HepG2 (cell line): ENCODE measurements around the gene PHKG2. TPM values are rescaled to one million over a fixed set of nuclear protein-coding genes. Genes with fewer than 3 reads are reported as not detected.

Source experiments
- ATAC-seq: fragments of 200-7000 bp; cut with Tn5 transposase; 3 replicates; pipeline ENCODE4 v1.9.1; 2020; ENCODE audit warnings: mild to moderate bottlenecking, moderate library complexity
- Bru-seq: library from RNA; stranded (reverse); fragments of 400-500 nt; gene quantifications from one replicate; lab custom pipeline; 2021; lab: Mats Ljungman, UMichigan
- BruChase-seq, 2 experiments: library from RNA; stranded (reverse); fragments of 400-500 nt; gene quantifications; one replicate each; lab custom pipeline; 2021; lab: Mats Ljungman, UMichigan
- BruUV-seq: library from RNA; stranded (reverse); fragments of 400-500 nt; replicated peaks from 2 replicates; lab custom pipeline; 2021; lab: Mats Ljungman, UMichigan
- CTCF ChIA-PET: fragments of 300-600 bp; formaldehyde crosslinking; extraction: SDS; loops from one replicate; lab custom pipeline; 2021; ENCODE audit warnings: low total read pairs, inconsistent platforms, low intra/inter-chr PET ratio; lab: Yijun Ruan, JAX
- POLR2A ChIA-PET: fragments of 350-600 bp; sonication (Branson Sonifier 250); formaldehyde crosslinking; loops from one replicate; lab custom pipeline; 2020; ENCODE audit warnings: antibody characterized with exemption, inconsistent platforms; lab: Yijun Ruan, JAX
- DNase-seq: peaks from one replicate; pipeline ENCODE4 v3.0.0-alpha.2; 2015; ENCODE audit warnings: low spot score
- FAIRE-seq: peaks from 3 replicates; lab custom pipeline; 2011; peaks lifted over from hg19 to GRCh38; lab: Jason Lieb, UNC
- H2AFZ ChIP-seq: one replicate; pipeline ENCODE4 v1.6.1; 2011; ENCODE audit warnings: low read length, inconsistent platforms
- H3K27ac ChIP-seq: fragments of 300-600 bp; 3 replicates; pipeline ENCODE4 v1.8.0; 2011; ENCODE audit warnings: mixed run types, mild to moderate bottlenecking, mixed read lengths, low read length, inconsistent platforms; ENCODE audit not compliant: insufficient read depth; ENCODE audit errors: extremely low read length
- H3K27me3 ChIP-seq, 2 experiments: fragments of 200-600 bp in 1 of 2; 2 replicates in 1 of 2; 3 replicates in 1 of 2; pipeline versions ENCODE4 v1.6.0 to v1.8.0; 2011; ENCODE audit warnings: low read length in 2 of 2, mild to moderate bottlenecking in 2 of 2, moderate library complexity in 2 of 2, inconsistent platforms in 1 of 2; ENCODE audit not compliant: insufficient read depth in 2 of 2, control insufficient read depth in 1 of 2
- H3K36me3 ChIP-seq, 2 experiments: fragments of 200-600 bp in 1 of 2; replicated peaks in 1 of 2; 2 replicates in 1 of 2; 3 replicates in 1 of 2; pipeline versions ENCODE4 v1.5.1 to v1.8.0; 2011; ENCODE audit warnings: low read length in 2 of 2, inconsistent platforms in 1 of 2; ENCODE audit not compliant: insufficient read depth in 2 of 2, control insufficient read depth in 1 of 2
- H3K4me1 ChIP-seq: 2 replicates; pipeline ENCODE4 v1.5.1; 2012; ENCODE audit warnings: low read length, inconsistent platforms; ENCODE audit not compliant: insufficient read depth
- H3K4me2 ChIP-seq: 2 replicates; pipeline ENCODE4 v1.6.0; 2011; ENCODE audit warnings: low read depth, low read length, inconsistent platforms
- H3K4me3 ChIP-seq, 3 experiments: fragments of 200-600 bp in 1 of 3; sonication (generic), shearing (Covaris generic) in 1 of 3; replicated peaks in 1 of 3; 2 replicates each; pipeline ENCODE4 v1.5.1; 2011 to 2016; ENCODE audit warnings: low read length in 3 of 3, inconsistent platforms in 2 of 3, low read depth in 2 of 3, mild to moderate bottlenecking in 2 of 3, control low read depth in 1 of 3, mixed read lengths in 1 of 3; ENCODE audit not compliant: insufficient read depth in 1 of 3
- H3K79me2 ChIP-seq: one replicate; pipeline ENCODE4 v1.6.1; 2011; ENCODE audit warnings: low read length, inconsistent platforms; ENCODE audit not compliant: insufficient read depth
- H3K9ac ChIP-seq: 2 replicates; pipeline ENCODE4 v1.6.0; 2011; ENCODE audit warnings: mild to moderate bottlenecking, low read depth, low read length, inconsistent platforms; ENCODE audit not compliant: insufficient read depth
- H3K9me3 ChIP-seq: 2 replicates; pipeline ENCODE4 v1.5.1; 2012; ENCODE audit warnings: mild to moderate bottlenecking, low read length
- H4K20me1 ChIP-seq: 2 replicates; pipeline ENCODE4 v1.6.0; 2011; ENCODE audit warnings: inconsistent platforms, mild to moderate bottlenecking, low read length, moderate library complexity; ENCODE audit not compliant: insufficient read depth
- AGO1 ChIP-seq: fragments of 200-400 bp; formaldehyde crosslinking; IDR thresholded peaks from 2 replicates; pipeline ENCODE4 v1.6.1; 2017; ENCODE audit warnings: mild to moderate bottlenecking, low read depth, low read length, moderate library complexity; ENCODE audit not compliant: poor library complexity, severe bottlenecking
- ATRX ChIP-seq: sonication (generic); formaldehyde crosslinking; IDR thresholded peaks from 2 replicates; pipeline ENCODE4 v1.4.0; 2020; ENCODE audit warnings: missing genetic modification reagents, borderline replicate concordance
- FOSL2 ChIP-seq: sonication (generic); formaldehyde crosslinking; IDR thresholded peaks from 2 replicates; pipeline ENCODE4 v1.4.0; 2020; ENCODE audit warnings: missing genetic modification reagents
- KLF15 ChIP-seq: sonication (generic); formaldehyde crosslinking; IDR thresholded peaks from 2 replicates; pipeline ENCODE4 v1.8.1; 2023; ENCODE audit warnings: borderline replicate concordance, mild to moderate bottlenecking, inconsistent platforms, missing genetic modification reagents, mixed read lengths
- RAD21 ChIP-seq: fragments of 450-650 bp; formaldehyde crosslinking; IDR thresholded peaks from 2 replicates; pipeline ENCODE4 v1.5.0; 2020; ENCODE audit warnings: mild to moderate bottlenecking
- SNAI1 ChIP-seq: sonication (generic); formaldehyde crosslinking; IDR thresholded peaks from 2 replicates; pipeline ENCODE4 v1.5.0; 2020; ENCODE audit warnings: mild to moderate bottlenecking, missing genetic modification reagents, borderline replicate concordance
- SRSF9 ChIP-seq: fragments of 200-400 bp; formaldehyde crosslinking; IDR thresholded peaks from 2 replicates; pipeline ENCODE4 v1.6.1; 2018; ENCODE audit warnings: borderline replicate concordance, mild to moderate bottlenecking, low read depth, low read length; ENCODE audit not compliant: insufficient read depth, poor library complexity, severe bottlenecking
- TAF15 ChIP-seq: fragments of 200-400 bp; formaldehyde crosslinking; IDR thresholded peaks from one replicate; pipeline ENCODE4 v1.6.1; 2018; ENCODE audit warnings: mild to moderate bottlenecking, low read depth, low read length; ENCODE audit not compliant: poor library complexity, severe bottlenecking
- TBX3 ChIP-seq: fragments of 450-650 bp; IDR thresholded peaks from 2 replicates; pipeline ENCODE4 v1.6.1; 2017; ENCODE audit warnings: antibody characterized with exemption, mild to moderate bottlenecking, inconsistent platforms, borderline replicate concordance
- TMF1 ChIP-seq: sonication (generic); formaldehyde crosslinking; IDR thresholded peaks from 2 replicates; pipeline ENCODE4 v1.8.1; 2022; ENCODE audit warnings: low read depth, missing genetic modification reagents
- ZNF766 ChIP-seq: sonication (generic); formaldehyde crosslinking; IDR thresholded peaks from 2 replicates; pipeline ENCODE4 v1.5.0; 2020; ENCODE audit warnings: missing genetic modification reagents, borderline replicate concordance
- WGBS: methylation state at CpG from one replicate; pipeline ENCODE4 v1.1.6; 2017; ENCODE audit warnings: low lambda C conversion rate; 5-methylcytosine and 5-hydroxymethylcytosine counted together
- in situ Hi-C: cut with HindIII; loops from 2 replicates; pipeline ENCODE4 v1.10.0; 2017; ENCODE audit warnings: low pct_unique_long_range_greater_than_20kb; ENCODE audit not compliant: extremely low pct_ligation_motif_present
- intact Hi-C: fragments of 100-400 bp; cut with micrococcal nuclease; formaldehyde crosslinking; loops from one replicate; pipeline ENCODE4 v1.10.0; 2022; ENCODE audit not compliant: unreplicated experiment
- long read RNA-seq, 2 experiments: library from RNA in 1 of 2; library from polyadenylated mRNA in 1 of 2; stranded (forward) in 1 of 2; unstranded in 1 of 2; transcript quantifications; one replicate each; pipeline ENCODE4 v2.0.0, GENCODE V29; 2019 to 2022
- polyA minus RNA-seq, 3 experiments: library from RNA; depleted of rRNA, polyadenylated mRNA; stranded (reverse); fragments of >200 nt; gene quantifications; 2 replicates each; pipeline ENCODE4 v1.2.3, GENCODE V29; 2011; ENCODE audit warnings: low replicate concordance in 1 of 3
- polyA plus RNA-seq, 8 experiments: library from polyadenylated mRNA; depleted of rRNA in 3 of 8; stranded (reverse) in 7 of 8; unstranded in 1 of 8; fragments of >200 nt; fragmentation: Illumina TruSeq in 4 of 8; extraction: Trizol in 4 of 8; gene quantifications; 2 replicates each; pipeline versions ENCODE4 v1.2.1 to v1.2.3, GENCODE V29; 2011 to 2016; ENCODE audit warnings: low read depth in 4 of 8, missing spikeins in 1 of 8, mixed read lengths in 1 of 8; ENCODE audit not compliant: insufficient read depth in 1 of 8
- total RNA-seq, 5 experiments: library from RNA; depleted of rRNA; stranded (reverse); fragments of >200 nt; fragmentation: Illumina TruSeq; extraction: Trizol; gene quantifications; 2 replicates each; pipeline ENCODE4 v1.2.3, GENCODE V29; 2016; ENCODE audit warnings: low read depth in 1 of 5
- TF ChIP-seq, protein P1 (sequence below): sonication (generic); formaldehyde crosslinking; IDR thresholded peaks from 2 replicates; pipeline ENCODE4 v1.4.0; 2020; ENCODE audit warnings: missing genetic modification reagents, borderline replicate concordance
- TF ChIP-seq, protein P2 (sequence below): sonication (generic); formaldehyde crosslinking; IDR thresholded peaks from 2 replicates; pipeline ENCODE4 v1.5.0; 2020; ENCODE audit warnings: mild to moderate bottlenecking, missing genetic modification reagents

PHKG2 gene
- total RNA-seq (2016; rRNA removed; fragmentation: Illumina TruSeq; extraction: Trizol), result 33.9 and 37.4 TPM in 2 replicates
- 13.4 TPM in 2 replicates for total RNA-seq (2016; cell fraction: cytosol; rRNA removed; fragmentation: Illumina TruSeq; extraction: Trizol; ENCODE audit: low read depth)
- total RNA-seq (2016; cell fraction: insoluble cytoplasmic fraction; rRNA removed; fragmentation: Illumina TruSeq; extraction: Trizol), result 32.9 and 41.4 TPM in 2 replicates
- total RNA-seq (2016; cell fraction: membrane; rRNA removed; fragmentation: Illumina TruSeq; extraction: Trizol), result 23.7 and 24.3 TPM in 2 replicates
- total RNA-seq (2016; cell fraction: nucleus; rRNA removed; fragmentation: Illumina TruSeq; extraction: Trizol), result 39.5 and 43.1 TPM in 2 replicates
- polyA plus RNA-seq (2011; rRNA removed), result 39.8 and 42.1 TPM in 2 replicates
- 22.7 and 30.8 TPM in 2 replicates for polyA plus RNA-seq (2011; cell fraction: cytosol; rRNA removed)
- polyA plus RNA-seq (2011; cell fraction: nucleus; rRNA removed), result 140 and 166 TPM in 2 replicates
- 21.4 and 22.8 TPM in 2 replicates for polyA plus RNA-seq (2012)
- polyA plus RNA-seq (2016; cell fraction: cytosol; fragmentation: Illumina TruSeq; extraction: Trizol; ENCODE audit: low read depth), result 15.4 and 16.5 TPM in 2 replicates
- 38.9 and 41.5 TPM in 2 replicates for polyA plus RNA-seq (2016; cell fraction: insoluble cytoplasmic fraction; fragmentation: Illumina TruSeq; extraction: Trizol; ENCODE audit: low read depth)
- polyA plus RNA-seq (2016; cell fraction: membrane; fragmentation: Illumina TruSeq; extraction: Trizol; ENCODE audit: low read depth), result 21.3 and 23.8 TPM in 2 replicates
- 142 and 147 TPM in 2 replicates for polyA plus RNA-seq (2016; cell fraction: nucleus; fragmentation: Illumina TruSeq; extraction: Trizol; ENCODE audit: insufficient read depth, low read depth)
- 53.8 and 68.9 TPM in 2 replicates for polyA minus RNA-seq (2011; rRNA and poly(A)+ RNA removed; ENCODE audit: low replicate concordance)
- 9.0 and 12.9 TPM in 2 replicates for polyA minus RNA-seq (2011; cell fraction: cytosol; rRNA and poly(A)+ RNA removed)
- polyA minus RNA-seq (2011; cell fraction: nucleus; rRNA and poly(A)+ RNA removed), result 38.1 and 40.3 TPM in 2 replicates
- Bru-seq, nascent RNA, result percentile 70 among the genes with signal in this experiment
- percentile 91 among the genes with signal in this experiment for BruChase-seq, experiment 1, labeled RNA remaining after a 6-hour chase
- percentile 87 among the genes with signal in this experiment for BruChase-seq, experiment 2, labeled RNA remaining after a 2-hour chase
- long read RNA-seq, experiment 1, full-length matches to known transcripts, result 51 of 60 reads
- long read RNA-seq, experiment 1, partial matches to known transcripts, result 2 of 60 reads
- long read RNA-seq, experiment 1, other reads (novel, unspliced or antisense), result 7 of 60 reads
- long read RNA-seq, experiment 2, full-length matches to known transcripts, result 38 of 70 reads
- long read RNA-seq, experiment 2, partial matches to known transcripts, result 22 of 70 reads
- long read RNA-seq, experiment 2, other reads (novel, unspliced or antisense), result 10 of 70 reads

- ChIA-PET POLR2A (interaction anchor here (0.6 to 2.6 kb wide), 56 partner anchors 10 to 1069 kb away, joined by 3 to 35 read pairs (median 4); partner anchors contain the start of genes CFAP119, CTF1, FBRS and FBXL19), CTCF (no interaction called here)
- in situ Hi-C loops, result no loop called here
- Histone ChIP-seq H3K4me1 (peaks cover 51% of the 10 kb centered on the region), H3K9me3 (no peaks in the 10 kb centered on the region), H3K9ac (peak within 1 kb of the TSS; percentile 79), H3K27ac (peak within 1 kb of the TSS; percentile 77), H3K4me3 (peak within 1 kb of the TSS; percentile 73 to 89 (median 82)), H3K79me2 (peaks cover 16% of the 10 kb centered on the region), H3K4me2 (peak within 1 kb of the TSS; percentile 81), H3K27me3 (no peaks in the 10 kb centered on the region), H4K20me1 (no peaks in the 10 kb centered on the region), H3K36me3 (peaks cover 12 to 18% of the 10 kb centered on the region in 2 experiments), H2AFZ (no peak within 1 kb of the TSS)
- WGBS, result 9% methylated on average over 28 of the region's 60 CpGs
- BruUV-seq, result no TSS peak
- DNase-seq (peak; percentile 99), FAIRE-seq (peak; percentile 95), ATAC-seq (peak; percentile 97)
- intact Hi-C loops, result loop anchor here (1.0 to 10.0 kb wide), 5 partner anchors 14 to 681 kb away; partner anchors contain the start of genes ALDOA, CFAP119, RNF40 and SRCAP
- TF ChIP-seq SNAI1 (CRISPR knock-in tag) (no peak), AGO1 (no peak), ATRX (no peak; the same call in 1 of the 2 replicates), TAF15 (peak; percentile 97), ZNF766 (CRISPR knock-in tag) (peak; percentile 73; the same call in 1 of the 2 replicates), TMF1 (CRISPR knock-in tag) (peak; percentile 12; the same call in 1 of the 2 replicates), KLF15 (CRISPR knock-in tag) (no peak), SRSF9 (no peak), TBX3 (0 out of 2 replicates have a peak, but pooled peaks have one; percentile 6), FOSL2 (CRISPR knock-in tag) (no peak), RAD21 (CRISPR knock-in tag) (peak; percentile 22; the same call in 1 of the 2 replicates)
- TF ChIP-seq, protein P1, sequence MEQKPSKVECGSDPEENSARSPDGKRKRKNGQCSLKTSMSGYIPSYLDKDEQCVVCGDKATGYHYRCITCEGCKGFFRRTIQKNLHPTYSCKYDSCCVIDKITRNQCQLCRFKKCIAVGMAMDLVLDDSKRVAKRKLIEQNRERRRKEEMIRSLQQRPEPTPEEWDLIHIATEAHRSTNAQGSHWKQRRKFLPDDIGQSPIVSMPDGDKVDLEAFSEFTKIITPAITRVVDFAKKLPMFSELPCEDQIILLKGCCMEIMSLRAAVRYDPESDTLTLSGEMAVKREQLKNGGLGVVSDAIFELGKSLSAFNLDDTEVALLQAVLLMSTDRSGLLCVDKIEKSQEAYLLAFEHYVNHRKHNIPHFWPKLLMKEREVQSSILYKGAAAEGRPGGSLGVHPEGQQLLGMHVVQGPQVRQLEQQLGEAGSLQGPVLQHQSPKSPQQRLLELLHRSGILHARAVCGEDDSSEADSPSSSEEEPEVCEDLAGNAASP (CRISPR knock-in tag), result no peak; the same call in 1 of the 2 replicates
- TF ChIP-seq, protein P2, sequence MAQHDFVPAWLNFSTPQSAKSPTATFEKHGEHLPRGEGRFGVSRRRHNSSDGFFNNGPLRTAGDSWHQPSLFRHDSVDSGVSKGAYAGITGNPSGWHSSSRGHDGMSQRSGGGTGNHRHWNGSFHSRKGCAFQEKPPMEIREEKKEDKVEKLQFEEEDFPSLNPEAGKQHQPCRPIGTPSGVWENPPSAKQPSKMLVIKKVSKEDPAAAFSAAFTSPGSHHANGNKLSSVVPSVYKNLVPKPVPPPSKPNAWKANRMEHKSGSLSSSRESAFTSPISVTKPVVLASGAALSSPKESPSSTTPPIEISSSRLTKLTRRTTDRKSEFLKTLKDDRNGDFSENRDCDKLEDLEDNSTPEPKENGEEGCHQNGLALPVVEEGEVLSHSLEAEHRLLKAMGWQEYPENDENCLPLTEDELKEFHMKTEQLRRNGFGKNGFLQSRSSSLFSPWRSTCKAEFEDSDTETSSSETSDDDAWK, result no peak
Measured at GRCh38 chr16:30747799-30748633, at the start of gene PHKG2. PHKG2 (plus strand) TSS chr16:30748425; CDS start chr16:30748821, 396 bp downstream.
